GM18868 (cell line): ENCODE results near the gene FLYWCH2.
"Not testable (repeated sequence)": the region's sequence is repeated elsewhere in the genome, so short reads cannot be mapped to it uniquely, and the experiment has no call there.

Experiments used
- ATAC-seq: cut with Tn5 transposase; IDR thresholded peaks from one replicate; pipeline ENCODE4 v1.9.1; 2021; ENCODE audit warnings: mild to moderate bottlenecking, moderate library complexity; ENCODE audit not compliant: unreplicated experiment

The FLYWCH2 gene

DNA sequence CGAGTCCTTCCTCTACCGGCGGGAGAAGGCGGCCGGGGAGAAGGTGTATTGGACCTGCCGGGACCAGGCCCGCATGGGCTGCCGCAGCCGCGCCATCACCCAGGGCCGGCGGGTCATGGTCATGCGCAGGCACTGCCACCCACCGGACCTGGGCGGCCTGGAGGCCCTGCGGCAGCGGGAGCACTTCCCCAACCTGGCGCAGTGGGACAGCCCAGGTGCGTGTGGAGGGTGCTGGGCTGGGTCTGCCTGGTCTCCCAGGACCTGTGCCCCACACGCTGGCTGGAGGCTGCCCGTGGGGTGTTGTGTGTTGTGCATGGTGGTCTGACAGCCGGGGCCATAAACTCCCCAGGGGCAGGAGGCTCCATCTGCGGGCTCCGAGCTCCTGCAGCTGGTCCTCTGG, 54.2 kb downstream of the FLYWCH2 start:
- no peak for ATAC-seq

DNA sequence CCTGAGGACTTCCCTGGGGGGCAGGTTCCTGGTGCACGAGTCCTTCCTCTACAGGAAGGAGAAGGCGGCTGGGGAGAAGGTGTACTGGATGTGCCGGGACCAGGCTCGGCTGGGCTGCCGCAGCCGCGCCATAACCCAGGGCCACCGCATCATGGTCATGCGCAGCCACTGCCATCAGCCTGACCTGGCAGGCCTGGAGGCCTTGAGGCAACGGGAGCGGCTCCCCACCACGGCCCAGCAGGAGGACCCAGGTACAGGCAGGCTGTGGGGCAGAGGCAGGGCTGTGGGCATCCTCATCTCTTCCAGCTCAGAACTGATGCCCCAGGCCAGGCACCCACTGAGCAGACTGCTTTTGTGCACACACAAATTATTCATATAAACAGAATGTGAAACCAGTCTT, 55.2 kb downstream of the FLYWCH2 start:
- no peak for ATAC-seq

DNA sequence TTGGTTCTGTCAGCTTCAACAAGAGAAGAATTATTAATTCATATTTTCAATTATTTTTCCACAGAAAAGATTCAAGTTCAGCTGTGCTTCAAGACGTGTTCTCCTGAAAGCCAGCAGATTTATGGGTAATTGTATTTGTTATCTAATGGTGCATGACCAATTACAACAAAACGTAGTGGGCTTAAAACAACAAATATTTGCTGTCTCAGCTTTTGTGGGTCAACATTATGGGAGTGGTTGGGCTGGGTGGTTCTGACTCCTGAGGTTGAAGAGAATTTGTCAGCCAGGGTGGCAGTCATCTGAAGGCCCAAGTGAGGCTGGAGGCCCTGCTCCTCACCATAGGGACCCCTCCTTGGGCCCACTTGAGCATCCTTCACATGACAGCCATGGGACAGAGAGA, 57.0 kb downstream of the FLYWCH2 start:
- ATAC-seq = no peak

DNA sequence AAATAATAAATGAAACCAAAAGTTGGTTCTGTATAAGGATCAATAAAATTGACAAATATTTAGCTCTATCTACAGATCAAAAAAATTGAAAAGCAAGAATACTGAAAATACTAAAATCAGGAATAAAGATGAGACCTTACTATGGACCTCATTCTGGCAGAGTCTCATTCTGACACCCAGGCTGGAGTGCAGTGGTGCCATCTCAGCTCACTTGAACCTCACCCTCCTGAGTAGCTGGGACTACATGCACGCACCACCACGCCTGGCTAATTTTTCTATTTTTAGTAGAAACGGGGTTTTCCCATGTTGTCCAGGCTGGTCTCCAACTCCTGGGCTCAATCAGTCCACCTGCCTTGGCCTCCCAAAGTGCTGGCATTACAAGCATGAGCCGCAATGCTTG, 59.0 kb downstream of the FLYWCH2 start:
- ATAC-seq = no peak

DNA sequence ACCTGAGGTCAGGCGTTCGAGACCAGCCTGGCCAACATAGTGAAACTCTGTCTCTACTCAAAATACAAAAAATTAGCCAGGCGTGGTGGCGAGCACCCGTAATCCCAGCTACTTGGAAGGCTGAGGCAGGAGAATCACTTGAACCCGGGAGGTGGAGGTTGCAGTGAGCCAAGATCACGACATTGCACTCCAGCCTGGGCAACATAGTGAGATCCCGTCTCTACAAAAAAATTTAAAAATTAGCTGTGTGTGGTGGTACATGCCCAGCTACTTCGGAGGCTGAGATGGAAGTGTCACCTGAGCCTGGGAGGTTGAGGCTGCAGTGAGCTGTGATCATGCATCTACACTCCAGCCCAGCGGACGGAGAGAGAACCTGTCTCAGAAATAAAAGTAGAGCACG, 60.7 kb downstream of the FLYWCH2 start:
- ATAC-seq = not testable (repeated sequence)

DNA sequence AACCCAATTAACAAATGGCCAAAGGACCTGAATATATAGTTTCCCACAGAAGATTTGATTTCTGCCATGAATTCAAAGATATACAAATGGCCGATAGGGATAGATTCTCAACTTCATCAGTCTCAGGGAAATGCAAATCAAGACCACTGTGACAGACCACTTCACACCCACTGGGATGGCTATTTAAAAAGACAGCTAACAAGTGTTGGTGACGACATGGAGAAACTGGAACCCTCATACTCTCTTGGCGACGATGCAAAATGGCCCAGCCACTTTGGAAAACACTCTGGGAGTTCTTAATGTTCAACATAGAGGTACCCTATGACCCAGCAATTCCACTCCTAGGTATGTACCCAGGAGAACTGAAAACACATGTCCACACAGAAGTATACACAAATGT, 63.6 kb downstream of the FLYWCH2 start:
- ATAC-seq = no peak
